Heart left ventricle (tissue), 16 donors: ENCODE data around the gene SPINK9. TPM values are rescaled to one million over a fixed set of nuclear protein-coding genes. Genes with fewer than 3 reads are reported as not detected.

Experiments used
- ATAC-seq, 4 donors: fragments of 200-7000 bp; cut with Tn5 transposase; one replicate each; pipeline ENCODE4 v1.9.1; 2020 to 2022; ENCODE audit warnings: moderate library complexity in 4 of 4, mild to moderate bottlenecking in 3 of 4, moderate number of reproducible peaks in 1 of 4
- DNase-seq, 5 donors: peaks; one replicate each; pipeline ENCODE4 v3.0.0-alpha.2; 2020
- H3K27ac ChIP-seq, 12 donors: fragments of 200-600 bp; sonication (generic) in 4 of 12; one replicate each; pipeline versions ENCODE4 v1.5.0 to v1.8.0; 2016 to 2022; ENCODE audit warnings: mild to moderate bottlenecking in 2 of 12
- H3K27me3 ChIP-seq, 9 donors: fragments of 200-600 bp; sonication (generic) in 2 of 9; one replicate each; pipeline versions ENCODE4 v1.5.1 to v1.8.0; 2016 to 2022; ENCODE audit warnings: mild to moderate bottlenecking in 3 of 9
- H3K36me3 ChIP-seq, 9 donors: fragments of 200-600 bp; sonication (generic) in 2 of 9; one replicate each; pipeline versions ENCODE4 v1.5.0 to v1.8.0; 2018 to 2022; ENCODE audit warnings: mild to moderate bottlenecking in 2 of 9
- H3K4me1 ChIP-seq, 12 donors: fragments of 200-600 bp; sonication (generic) in 4 of 12; one replicate each; pipeline versions ENCODE4 v1.5.0 to v1.8.0; 2016 to 2022; ENCODE audit warnings: mild to moderate bottlenecking in 3 of 12
- H3K4me3 ChIP-seq, 12 donors: fragments of 200-600 bp; sonication (generic) in 4 of 12; one replicate each; pipeline versions ENCODE4 v1.5.0 to v1.8.0; 2017 to 2022; ENCODE audit warnings: mild to moderate bottlenecking in 9 of 12, moderate library complexity in 4 of 12
- H3K9me3 ChIP-seq, 12 donors: fragments of 200-600 bp; sonication (generic) in 4 of 12; one replicate each; pipeline versions ENCODE4 v1.5.0 to v1.8.0; 2016 to 2022; ENCODE audit warnings: mild to moderate bottlenecking in 1 of 12
- CTCF ChIP-seq, 12 donors: fragments of 200-600 bp; sonication (generic) in 4 of 12; IDR thresholded peaks; one replicate each; pipeline versions ENCODE4 v1.5.0 to v1.8.0; 2018 to 2022; ENCODE audit warnings: antibody characterized with exemption in 12 of 12, mild to moderate bottlenecking in 5 of 12
- POLR2A ChIP-seq, 2 donors: fragments of 450-650 bp; IDR thresholded peaks; one replicate each; pipeline ENCODE4 v1.6.1; 2017; ENCODE audit warnings: antibody characterized with exemption in 2 of 2, mild to moderate bottlenecking in 2 of 2, moderate library complexity in 2 of 2
- WGBS, 4 donors: extraction: QIAGEN DNeasy Blood & Tissue Kit in 2 of 4; methylation state at CpG; one replicate each; pipeline versions ENCODE4 v1.1.5 to v1.1.7; 2013 to 2018; 5-methylcytosine and 5-hydroxymethylcytosine counted together
- intact Hi-C, 10 donors: fragments of 100-400 bp; cut with DNase I; formaldehyde crosslinking; loops; one replicate each; pipeline versions ENCODE4 v1.11.1 to v1.14.2; 2022
- polyA plus RNA-seq, 2 donors: library from polyadenylated mRNA; stranded (reverse); fragments of 200-250 nt; gene quantifications; one replicate each; pipeline ENCODE4 v1.2.3, GENCODE V29; 2013
- total RNA-seq, 9 donors: library from RNA; depleted of rRNA in 2 of 9; stranded (reverse); fragments of >200 nt in 2 of 9; fragmentation: NEBNext Ultra II Directional in 3 of 9; extraction: Animal tissue kit (Norgen Biotek cat#: 25700) in 3 of 9; gene quantifications; one replicate each; pipeline versions ENCODE4 v1.1.0 to v1.2.4, GENCODE V29; 2016 to 2023
- donor health status: ischemic (EF 13 %, LVEDD 7.1; RV severe dilation, severe dysfunction).
- donor health status: healthy with polysubstance abuse.
- donor health status: DM: no; HTN: yes; CAD: no.
- donor health status: DM: no; HTN: no; CAD: no.
- donor health status: ischemic (EF 25% LVEDD 6.9; RV normal size, moderate dysfunction).
- donor health status: ischemic (EF 25% LVEDD 5.7; RV mildly dilated, moderate dysfunction).
- donor health status: healthy.
- donor health status: DM: yes; HTN: yes; CAD: no.
- donor health status: ischemic (EF 35%, LVEDD 5.7; RV mildly dilated, moderate dysfunction).
- donor health status: nonischemic (EF 11% LVEDD 7.7; RV severe dilation, severe dysfunction).
- donor health status: DM: yes; HTN: yes; CAD: no.
- donor health status: PGD.
- donor health status: ischemic (EF 29% LVEDD 5.4; RV normal size, mild dysfunction).
- donor health status: nonischemic (EF 23%, LVEDD 6.1; RV moderate dilation, normal function).

Gene SPINK9
- total and polyA plus RNA-seq, 11 donors = 0.77 TPM; not detected in 10

- no peak for TF ChIP-seq POLR2A (IDR thresholded peaks at IDR 0.05)
- TF ChIP-seq CTCF (IDR thresholded peaks at IDR 0.05) = no peak
- DNase-seq (no peak), ATAC-seq (no peak)
- H3K27ac ChIP-seq = no peak overlapping the region
- no peaks in the 10 kb centered on the region for H3K4me1 ChIP-seq
- WGBS, 4 donors = 82 to 91% (median 84%) methylated on average over 3 of the region's 3 CpGs
- no peak overlapping the region for H3K4me3 ChIP-seq
- intact Hi-C loops = no loop called here
- no peaks in the 10 kb centered on the region for H3K36me3 ChIP-seq
- no peaks in the 10 kb centered on the region for H3K9me3 ChIP-seq
- H3K27me3 ChIP-seq = no peaks in the 10 kb centered on the region
These were observed 26.3 kb upstream of the SPINK9 start for GRCh38 chr5:148309019-148309418.

- H3K4me3 ChIP-seq = no peak overlapping the region
- H3K27ac ChIP-seq = no peak overlapping the region
- TF ChIP-seq POLR2A (IDR thresholded peaks at IDR 0.05) (no peak), CTCF (IDR thresholded peaks at IDR 0.05) (no peak)
- peaks cover 0 to 6% (median 0%) of the 10 kb centered on the region in 12 donors for H3K4me1 ChIP-seq
- DNase-seq (no peak), ATAC-seq (no peak)
- no peaks in the 10 kb centered on the region for H3K36me3 ChIP-seq
- no peaks in the 10 kb centered on the region for H3K27me3 ChIP-seq
- intact Hi-C loops = loop anchor here in 1 of 10 donors (10.0 kb wide), 1 partner anchor 55 kb away; no protein-coding TSS in a partner anchor
- no peaks in the 10 kb centered on the region for H3K9me3 ChIP-seq
These were observed 25.6 kb upstream of the SPINK9 start for GRCh38 chr5:148309746-148310145.

GRCh38 chr5:148311484-148311883 lies 23.9 kb upstream of the SPINK9 start:
- Histone ChIP-seq H3K27ac (no peak overlapping the region), H3K4me3 (no peak overlapping the region), H3K4me1 (peaks cover 0 to 15% (median 0%) of the 10 kb centered on the region in 12 donors), H3K9me3 (no peaks in the 10 kb centered on the region), H3K27me3 (no peaks in the 10 kb centered on the region), H3K36me3 (no peaks in the 10 kb centered on the region)
- no peak for TF ChIP-seq POLR2A (IDR thresholded peaks at IDR 0.05)
- TF ChIP-seq CTCF (IDR thresholded peaks at IDR 0.05) = no peak
- intact Hi-C loops = loop anchor here in 1 of 10 donors (10.0 kb wide), 1 partner anchor 53 kb away; no protein-coding TSS in a partner anchor
- no peak for ATAC-seq
- WGBS, 4 donors = 83 to 88% (median 84%) methylated on average over 3 of the region's 3 CpGs
- no peak for DNase-seq

- intact Hi-C loops = loop anchor here in 1 of 10 donors (10.0 kb wide), 1 partner anchor 53 kb away; no protein-coding TSS in a partner anchor
- DNase-seq = no peak
- ATAC-seq = no peak
- Histone ChIP-seq H3K9me3 (no peaks in the 10 kb centered on the region), H3K27me3 (no peaks in the 10 kb centered on the region), H3K27ac (no peak within 1 kb of the TSS), H3K36me3 (no peaks in the 10 kb centered on the region), H3K4me1 (peaks cover 0 to 15% (median 0%) of the 10 kb centered on the region in 12 donors), H3K4me3 (no peak within 1 kb of the TSS)
- WGBS, 4 donors = 62 to 81% (median 72%) methylated on average over 3 of the region's 3 CpGs
- TF ChIP-seq POLR2A (IDR thresholded peaks at IDR 0.05) (no peak), CTCF (IDR thresholded peaks at IDR 0.05) (no peak)
These were observed 23.2 kb upstream of the SPINK9 start, which contains the start of gene SPINK7 for GRCh38 chr5:148312153-148312552. Gene SPINK7 (plus strand): TSS chr5:148312423. CDS start chr5:148312484, 61 bp downstream.
